ENCODE measurements around the gene BABAM2. TPM values are rescaled to one million over a fixed set of nuclear protein-coding genes. Genes with fewer than 3 reads are reported as not detected.
"Not testable (repeated sequence)": the region's sequence is repeated elsewhere in the genome, so short reads cannot be mapped to it uniquely, and the experiment has no call there.

BABAM2 gene
- total RNA-seq, 1 donor from 2014 or later, result 28.5 TPM

- TF ChIP-seq EZH2 (IDR thresholded peaks at IDR 0.05; ENCODE audit: insufficient read depth, low read length), result no peak
- no peak for TF ChIP-seq CTCF (IDR thresholded peaks at IDR 0.05; ENCODE audit: insufficient read depth, low read depth, low read length)
- H3K9me3 ChIP-seq (ENCODE audit: insufficient read depth, low read depth, low read length), result no peaks in the 10 kb centered on the region
- peaks cover 9% of the 10 kb centered on the region for H3K79me2 ChIP-seq (ENCODE audit: insufficient read depth, low read length)
- no peak overlapping the region for H3K9ac ChIP-seq (ENCODE audit: low read length)
- no peak overlapping the region for H3K4me3 Mint-ChIP-seq (ENCODE audit: unreplicated experiment)
- no peaks in the 10 kb centered on the region for H3K36me3 ChIP-seq (ENCODE audit: insufficient read depth, low read length)
- DNase-seq (ENCODE audit: low read depth) (peak; percentile 63), FAIRE-seq (no peak)
- no peaks in the 10 kb centered on the region for H3K4me1 ChIP-seq (ENCODE audit: insufficient read depth, low read length)
- H2AFZ ChIP-seq (ENCODE audit: low read depth, low read length), result no peak overlapping the region
- peaks cover 27% of the 10 kb centered on the region for H3K4me1 Mint-ChIP-seq (ENCODE audit: low read depth, unreplicated experiment)
- no peak overlapping the region for H3K4me3 ChIP-seq (ENCODE audit: insufficient read depth, low read depth, low read length)
- H3K9me3 Mint-ChIP-seq (ENCODE audit: unreplicated experiment), result peaks cover 26% of the 10 kb centered on the region
- H3K27me3 ChIP-seq (ENCODE audit: insufficient read depth, low read length), result no peaks in the 10 kb centered on the region
- no peaks in the 10 kb centered on the region for H3K27me3 Mint-ChIP-seq (ENCODE audit: low read depth, unreplicated experiment)
- no peak overlapping the region for H3K27ac ChIP-seq (ENCODE audit: low read depth, low read length)
- no peak overlapping the region for H3K4me2 ChIP-seq (ENCODE audit: low read length)
- H3K36me3 Mint-ChIP-seq (ENCODE audit: low read depth, unreplicated experiment), result peaks cover 18% of the 10 kb centered on the region
- H3K27ac Mint-ChIP-seq (ENCODE audit: unreplicated experiment), result peak overlapping the region; percentile 51
- no peaks in the 10 kb centered on the region for H4K20me1 ChIP-seq (ENCODE audit: insufficient read depth, low read length)
Measured at GRCh38 chr2:27966466-27966865, 75.9 kb downstream of the BABAM2 start.

GRCh38 chr2:27967076-27967475 is 76.5 kb downstream of the BABAM2 start:
- no peaks in the 10 kb centered on the region for H3K27me3 Mint-ChIP-seq (ENCODE audit: low read depth, unreplicated experiment)
- peaks cover 24% of the 10 kb centered on the region for H3K4me1 Mint-ChIP-seq (ENCODE audit: low read depth, unreplicated experiment)
- no peak overlapping the region for H3K4me2 ChIP-seq (ENCODE audit: low read length)
- no peaks in the 10 kb centered on the region for H4K20me1 ChIP-seq (ENCODE audit: insufficient read depth, low read length)
- peaks cover 26% of the 10 kb centered on the region for H3K9me3 Mint-ChIP-seq (ENCODE audit: unreplicated experiment)
- TF ChIP-seq EZH2 (IDR thresholded peaks at IDR 0.05; ENCODE audit: insufficient read depth, low read length) (no peak), CTCF (IDR thresholded peaks at IDR 0.05; ENCODE audit: insufficient read depth, low read depth, low read length) (no peak)
- FAIRE-seq (no peak), DNase-seq (ENCODE audit: low read depth) (no peak)
- no peak overlapping the region for H3K4me3 Mint-ChIP-seq (ENCODE audit: unreplicated experiment)
- peaks cover 18% of the 10 kb centered on the region for H3K36me3 Mint-ChIP-seq (ENCODE audit: low read depth, unreplicated experiment)
- H3K27ac ChIP-seq (ENCODE audit: low read depth, low read length), result no peak overlapping the region
- no peaks in the 10 kb centered on the region for H3K9me3 ChIP-seq (ENCODE audit: insufficient read depth, low read depth, low read length)
- no peak overlapping the region for H3K9ac ChIP-seq (ENCODE audit: low read length)
- H3K36me3 ChIP-seq (ENCODE audit: insufficient read depth, low read length), result no peaks in the 10 kb centered on the region
- no peak overlapping the region for H2AFZ ChIP-seq (ENCODE audit: low read depth, low read length)
- H3K79me2 ChIP-seq (ENCODE audit: insufficient read depth, low read length), result peaks cover 7% of the 10 kb centered on the region
- no peak overlapping the region for H3K4me3 ChIP-seq (ENCODE audit: insufficient read depth, low read depth, low read length)
- H3K27ac Mint-ChIP-seq (ENCODE audit: unreplicated experiment), result peak overlapping the region; percentile 51
- H3K27me3 ChIP-seq (ENCODE audit: insufficient read depth, low read length), result no peaks in the 10 kb centered on the region
- no peaks in the 10 kb centered on the region for H3K4me1 ChIP-seq (ENCODE audit: insufficient read depth, low read length)

- not testable (repeated sequence) for FAIRE-seq; H3K9ac ChIP-seq (ENCODE audit: low read length); H3K4me1 ChIP-seq (ENCODE audit: insufficient read depth, low read length); DNase-seq (ENCODE audit: low read depth); H3K27me3 ChIP-seq (ENCODE audit: insufficient read depth, low read length); H2AFZ ChIP-seq (ENCODE audit: low read depth, low read length); H3K9me3 ChIP-seq (ENCODE audit: insufficient read depth, low read depth, low read length); H3K4me3 Mint-ChIP-seq (ENCODE audit: unreplicated experiment); H3K27me3 Mint-ChIP-seq (ENCODE audit: low read depth, unreplicated experiment); H3K27ac ChIP-seq (ENCODE audit: low read depth, low read length); H3K36me3 ChIP-seq (ENCODE audit: insufficient read depth, low read length); H4K20me1 ChIP-seq (ENCODE audit: insufficient read depth, low read length); H3K79me2 ChIP-seq (ENCODE audit: insufficient read depth, low read length); H3K27ac Mint-ChIP-seq (ENCODE audit: unreplicated experiment); H3K4me3 ChIP-seq (ENCODE audit: insufficient read depth, low read depth, low read length); H3K4me2 ChIP-seq (ENCODE audit: low read length)
- Mint-ChIP-seq H3K36me3 (ENCODE audit: low read depth, unreplicated experiment) (peaks cover 18% of the 10 kb centered on the region), H3K4me1 (ENCODE audit: low read depth, unreplicated experiment) (peaks cover 19% of the 10 kb centered on the region), H3K9me3 (ENCODE audit: unreplicated experiment) (peaks cover 26% of the 10 kb centered on the region)
Measured at GRCh38 chr2:27968045-27968444, 77.5 kb downstream of the BABAM2 start.

- H3K9me3 ChIP-seq (ENCODE audit: insufficient read depth, low read depth, low read length); H3K4me1 ChIP-seq (ENCODE audit: insufficient read depth, low read length); FAIRE-seq; DNase-seq (ENCODE audit: low read depth); H3K36me3 ChIP-seq (ENCODE audit: insufficient read depth, low read length); H3K27ac ChIP-seq (ENCODE audit: low read depth, low read length); H3K4me2 ChIP-seq (ENCODE audit: low read length); H4K20me1 ChIP-seq (ENCODE audit: insufficient read depth, low read length); H3K27me3 Mint-ChIP-seq (ENCODE audit: low read depth, unreplicated experiment); H3K4me3 ChIP-seq (ENCODE audit: insufficient read depth, low read depth, low read length); H2AFZ ChIP-seq (ENCODE audit: low read depth, low read length); H3K27me3 ChIP-seq (ENCODE audit: insufficient read depth, low read length); H3K9ac ChIP-seq (ENCODE audit: low read length); H3K27ac Mint-ChIP-seq (ENCODE audit: unreplicated experiment); H3K4me3 Mint-ChIP-seq (ENCODE audit: unreplicated experiment); H3K79me2 ChIP-seq (ENCODE audit: insufficient read depth, low read length): not testable (repeated sequence)
- Mint-ChIP-seq H3K9me3 (ENCODE audit: unreplicated experiment) (peaks cover 26% of the 10 kb centered on the region), H3K4me1 (ENCODE audit: low read depth, unreplicated experiment) (peaks cover 17% of the 10 kb centered on the region), H3K36me3 (ENCODE audit: low read depth, unreplicated experiment) (peaks cover 18% of the 10 kb centered on the region)
Measured at GRCh38 chr2:27968957-27969356, 78.4 kb downstream of the BABAM2 start.
